ENCODE data around the gene PSMD1.

The PSMD1 gene

DNA sequence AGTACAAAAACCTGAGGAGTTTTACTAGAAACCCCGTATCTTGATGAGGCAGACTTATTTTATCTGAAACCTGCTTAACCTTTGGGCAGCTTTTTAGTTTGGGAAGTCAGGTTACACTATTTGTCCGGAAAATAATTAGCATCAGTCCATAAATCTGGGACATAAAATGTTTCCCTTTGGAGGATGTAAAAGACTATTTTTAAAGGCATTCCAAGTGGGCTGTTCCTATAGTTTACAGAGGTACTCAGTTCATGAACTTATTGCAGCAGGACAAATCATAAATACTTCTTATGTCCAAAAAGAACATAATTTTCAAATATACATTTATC is 61.9 kb downstream of the PSMD1 start:
- no peak overlapping the region for H3K27ac ChIP-seq
- TF ChIP-seq ZFX (IDR thresholded peaks at IDR 0.05): no peak
- TF ChIP-seq, protein P1, sequence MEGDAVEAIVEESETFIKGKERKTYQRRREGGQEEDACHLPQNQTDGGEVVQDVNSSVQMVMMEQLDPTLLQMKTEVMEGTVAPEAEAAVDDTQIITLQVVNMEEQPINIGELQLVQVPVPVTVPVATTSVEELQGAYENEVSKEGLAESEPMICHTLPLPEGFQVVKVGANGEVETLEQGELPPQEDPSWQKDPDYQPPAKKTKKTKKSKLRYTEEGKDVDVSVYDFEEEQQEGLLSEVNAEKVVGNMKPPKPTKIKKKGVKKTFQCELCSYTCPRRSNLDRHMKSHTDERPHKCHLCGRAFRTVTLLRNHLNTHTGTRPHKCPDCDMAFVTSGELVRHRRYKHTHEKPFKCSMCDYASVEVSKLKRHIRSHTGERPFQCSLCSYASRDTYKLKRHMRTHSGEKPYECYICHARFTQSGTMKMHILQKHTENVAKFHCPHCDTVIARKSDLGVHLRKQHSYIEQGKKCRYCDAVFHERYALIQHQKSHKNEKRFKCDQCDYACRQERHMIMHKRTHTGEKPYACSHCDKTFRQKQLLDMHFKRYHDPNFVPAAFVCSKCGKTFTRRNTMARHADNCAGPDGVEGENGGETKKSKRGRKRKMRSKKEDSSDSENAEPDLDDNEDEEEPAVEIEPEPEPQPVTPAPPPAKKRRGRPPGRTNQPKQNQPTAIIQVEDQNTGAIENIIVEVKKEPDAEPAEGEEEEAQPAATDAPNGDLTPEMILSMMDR (conservative IDR thresholded peaks at IDR 0.05): no peak

DNA sequence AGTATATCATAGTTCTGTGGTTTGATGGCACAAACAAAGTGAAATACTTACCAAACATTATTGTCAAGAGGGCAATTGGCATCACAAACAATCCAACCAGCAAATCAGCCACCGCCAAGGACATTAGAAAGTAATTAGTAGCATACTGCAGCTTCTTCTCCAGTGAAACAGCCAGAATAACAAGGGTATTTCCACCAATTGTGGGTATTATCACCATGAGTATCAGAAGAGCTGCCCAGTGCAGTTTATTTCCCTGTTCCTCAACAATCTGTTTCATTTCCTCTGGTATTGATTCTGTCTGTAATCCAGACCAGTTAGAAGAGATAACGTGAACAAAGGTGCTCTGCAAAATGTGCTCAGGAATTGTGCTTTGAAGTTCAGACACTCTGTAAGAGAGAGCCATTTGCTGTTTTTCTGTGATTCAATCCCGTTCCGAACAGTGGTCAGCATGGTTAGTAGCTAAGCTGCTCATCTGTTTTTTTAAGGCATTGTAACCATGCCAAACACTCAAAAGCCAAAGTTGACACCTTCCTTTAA is 66.8 kb downstream of the PSMD1 start:
- no peak overlapping the region for H3K27ac ChIP-seq

DNA sequence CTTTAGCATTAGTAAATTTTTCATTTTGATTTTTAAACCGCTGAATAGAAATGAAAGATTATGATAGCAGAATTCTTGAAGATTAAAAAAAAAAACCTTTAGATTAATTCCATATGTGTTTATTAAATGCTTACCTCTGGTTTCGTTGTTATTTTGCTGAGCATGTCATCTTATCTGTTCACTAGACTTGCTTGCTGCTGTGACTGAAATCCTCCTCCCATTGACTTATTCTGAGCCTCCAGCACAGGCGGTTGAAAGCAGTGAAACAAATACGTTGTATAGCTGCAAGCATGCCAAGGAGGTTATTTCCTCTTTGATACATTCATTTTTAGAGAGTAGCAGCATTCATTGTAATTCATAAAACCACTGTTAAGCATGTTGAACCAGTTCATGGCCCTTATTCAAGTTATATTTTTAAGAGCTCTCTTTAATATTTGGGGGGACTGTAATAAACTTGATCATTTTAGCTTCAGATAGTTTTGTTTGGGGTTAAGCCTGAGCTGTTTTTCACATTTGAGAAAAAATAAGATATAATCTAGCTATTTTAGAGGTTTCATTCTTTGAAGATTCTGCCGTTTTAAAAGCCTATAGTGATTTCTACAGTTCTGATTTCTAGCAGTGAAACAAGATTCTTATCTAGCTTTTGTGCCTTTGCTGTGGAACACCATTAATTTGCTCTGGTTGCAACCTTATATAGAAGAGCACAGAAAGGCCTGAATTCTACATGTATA is 68.3 kb downstream of the PSMD1 start, which contains the start of gene HTR2B:
HTR2B (minus strand) TSS at position 205 of the 731 bp plus-strand sequence. CDS start 1,278 bp downstream, outside the sequence.
- no peak for TF ChIP-seq ZFX (IDR thresholded peaks at IDR 0.05)
- TF ChIP-seq, protein P1 (conservative IDR thresholded peaks at IDR 0.05): no peak
- H3K27ac ChIP-seq: no peak within 1 kb of the TSS

More for the DNA sequence above, 66.8 kb downstream of the PSMD1 start:
- TF ChIP-seq, protein P1 (conservative IDR thresholded peaks at IDR 0.05): no peak
- TF ChIP-seq ZFX (IDR thresholded peaks at IDR 0.05): no peak

DNA sequence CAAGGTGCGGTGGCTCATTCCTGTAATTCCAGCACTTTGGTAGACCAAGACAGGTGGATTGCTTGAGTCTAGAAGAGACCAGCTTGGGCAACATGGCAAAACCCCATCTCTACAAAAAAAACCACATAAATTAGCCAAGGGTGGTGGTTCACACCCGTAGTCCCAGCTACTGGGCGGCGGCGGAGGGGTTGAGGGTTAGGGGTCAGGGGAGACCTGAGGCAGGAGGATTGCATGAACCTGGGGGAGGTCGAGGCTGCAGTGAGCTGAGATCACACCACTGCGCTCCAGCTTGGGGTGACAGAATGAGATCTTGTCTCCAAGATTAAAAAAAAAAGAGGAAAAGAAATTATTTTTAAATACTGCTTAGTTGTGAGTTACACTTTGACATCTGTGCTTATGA is 69.5 kb downstream of the PSMD1 start:
- TF ChIP-seq, protein P1 (conservative IDR thresholded peaks at IDR 0.05): no peak
- TF ChIP-seq ZFX (IDR thresholded peaks at IDR 0.05): no peak
- no peak overlapping the region for H3K27ac ChIP-seq

DNA sequence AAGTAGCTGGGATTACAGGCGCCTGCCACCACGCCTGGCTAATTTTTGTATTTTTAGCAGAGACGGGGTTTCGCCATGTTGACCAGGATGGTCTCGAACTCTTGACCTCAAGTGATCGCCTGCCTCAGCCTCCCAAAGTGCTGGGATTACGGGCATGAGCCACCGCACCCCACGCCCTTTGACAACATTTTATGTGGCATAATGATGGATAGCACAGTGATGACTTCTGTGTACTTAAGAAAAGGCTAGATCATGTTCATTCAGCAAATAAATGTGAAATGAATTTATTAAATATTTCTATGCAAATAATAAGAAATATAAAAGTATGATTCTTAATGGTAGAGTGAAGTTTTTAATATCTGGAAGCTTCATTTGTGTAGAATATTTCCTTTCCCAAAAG is 70.8 kb downstream of the PSMD1 start:
- TF ChIP-seq ZFX (IDR thresholded peaks at IDR 0.05): no peak
- TF ChIP-seq, protein P1 (conservative IDR thresholded peaks at IDR 0.05): no peak
- no peak overlapping the region for H3K27ac ChIP-seq

DNA sequence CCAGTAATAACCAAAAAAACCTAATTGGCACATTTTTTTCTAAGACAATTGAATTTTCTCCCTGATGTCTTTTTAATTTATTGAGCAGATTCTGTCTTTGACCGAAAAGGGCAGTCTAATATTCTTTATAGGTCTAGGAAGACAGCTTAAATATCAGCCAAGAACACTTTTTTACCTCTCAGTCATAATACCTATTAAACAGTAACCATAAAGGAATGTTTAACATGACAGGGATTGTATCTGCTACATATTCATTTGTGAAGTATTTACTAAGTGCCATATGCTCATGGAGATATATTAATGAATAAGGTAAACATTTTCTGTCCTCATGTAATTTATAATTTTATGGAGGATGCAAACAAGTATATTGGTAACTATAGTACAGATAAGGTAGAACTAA is 71.3 kb downstream of the PSMD1 start:
- H3K27ac ChIP-seq: no peak overlapping the region
- no peak for TF ChIP-seq ZFX (IDR thresholded peaks at IDR 0.05)
- TF ChIP-seq, protein P1 (conservative IDR thresholded peaks at IDR 0.05): no peak

DNA sequence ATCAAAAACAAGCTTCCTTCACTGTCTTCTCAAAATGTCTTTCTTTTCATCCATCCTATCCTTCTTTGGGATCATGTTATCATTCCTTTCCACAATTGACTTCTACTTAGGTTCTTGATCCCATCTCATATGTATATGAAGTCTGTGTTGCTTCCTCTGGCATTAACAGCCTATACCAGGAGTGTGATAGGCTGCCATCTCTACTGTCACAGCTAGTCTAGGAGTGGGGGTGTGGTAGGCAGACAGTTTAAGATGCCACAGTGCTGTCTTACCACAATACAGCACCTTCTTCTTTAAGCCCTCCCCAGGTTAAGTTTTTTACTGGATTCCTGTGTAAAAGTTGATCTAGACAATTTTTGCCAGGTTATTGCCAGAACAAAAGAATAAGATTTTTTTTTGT is 71.9 kb downstream of the PSMD1 start:
- no peak for TF ChIP-seq ZFX (IDR thresholded peaks at IDR 0.05)
- TF ChIP-seq, protein P1 (conservative IDR thresholded peaks at IDR 0.05): no peak
- H3K27ac ChIP-seq: no peak overlapping the region

Data from C4-2B (cell line).